CD4-positive, alpha-beta memory T cell (primary cell): ENCODE results near the gene PLCG2. TPM values are rescaled to one million over a fixed set of nuclear protein-coding genes. Genes with fewer than 3 reads are reported as not detected.
"Not testable (repeated sequence)": the region's sequence is repeated elsewhere in the genome, so short reads cannot be mapped to it uniquely, and the experiment has no call there.

Experiments used
- CTCF ChIA-PET: fragments of 350-600 bp; sonication (Branson Sonifier 250); formaldehyde crosslinking; loops from one replicate; lab custom pipeline; 2021; ENCODE audit warnings: inconsistent platforms; ENCODE audit not compliant: partially characterized antibody; lab: Charles Lee
- POLR2A ChIA-PET: fragments of 350-600 bp; sonication (Branson Sonifier 250); formaldehyde crosslinking; loops from one replicate; lab custom pipeline; 2021; ENCODE audit not compliant: partially characterized antibody; lab: Charles Lee
- DNase-seq, 5 donors: peaks; one replicate each; pipeline versions ENCODE4 v3.0.0 to v3.0.0-alpha.2; 2020 to 2022; ENCODE audit warnings: mixed read lengths in 1 of 5
- H3K27ac ChIP-seq: one replicate; pipeline ENCODE4 v1.7.0; 2013; ENCODE audit warnings: low read depth, low read length
- H3K27me3 ChIP-seq: 2 replicates; pipeline ENCODE4 v1.7.0; 2013; ENCODE audit warnings: mild to moderate bottlenecking, low read length, moderate library complexity; ENCODE audit not compliant: insufficient read depth
- H3K36me3 ChIP-seq: 2 replicates; pipeline ENCODE4 v1.7.0; 2013; ENCODE audit warnings: mild to moderate bottlenecking, low read length, moderate library complexity; ENCODE audit not compliant: insufficient read depth
- H3K4me1 ChIP-seq: 2 replicates; pipeline ENCODE4 v1.7.0; 2013; ENCODE audit warnings: mild to moderate bottlenecking, low read length, moderate library complexity; ENCODE audit not compliant: insufficient read depth
- H3K4me3 ChIP-seq, 2 donors: one replicate each; pipeline ENCODE4 v1.7.0; 2013; ENCODE audit warnings: low read length in 2 of 2, mild to moderate bottlenecking in 1 of 2
- H3K9me3 ChIP-seq, 2 donors: one replicate each; pipeline ENCODE4 v1.7.0; 2013; ENCODE audit warnings: low read length in 2 of 2, control low read depth in 1 of 2; ENCODE audit not compliant: control insufficient read depth in 1 of 2
- H3K27ac Mint-ChIP-seq, 7 donors: one replicate each; pipeline ENCODE4 v1.8.0; 2020 to 2021; ENCODE audit warnings: mixed read lengths in 7 of 7, mild to moderate bottlenecking in 6 of 7, inconsistent platforms in 3 of 7, moderate library complexity in 3 of 7
- H3K27me3 Mint-ChIP-seq, 2 donors: one replicate each; pipeline ENCODE4 v1.8.0; 2020 to 2021; ENCODE audit warnings: mixed read lengths in 2 of 2
- H3K36me3 Mint-ChIP-seq, 2 donors: one replicate each; pipeline ENCODE4 v1.8.0; 2020 to 2021; ENCODE audit warnings: mixed read lengths in 2 of 2, inconsistent platforms in 1 of 2, mild to moderate bottlenecking in 1 of 2
- H3K4me1 Mint-ChIP-seq, 4 donors: one replicate each; pipeline ENCODE4 v1.8.0; 2020 to 2021; ENCODE audit warnings: mixed read lengths in 4 of 4, mild to moderate bottlenecking in 1 of 4
- H3K4me3 Mint-ChIP-seq, 8 donors: one replicate each; pipeline ENCODE4 v1.8.0; 2020 to 2021; ENCODE audit warnings: mixed read lengths in 8 of 8, mild to moderate bottlenecking in 7 of 8, moderate library complexity in 6 of 8, inconsistent platforms in 3 of 8
- H3K9me3 Mint-ChIP-seq, 8 donors: one replicate each; pipeline ENCODE4 v1.8.0; 2020 to 2021; ENCODE audit warnings: mixed read lengths in 8 of 8, mild to moderate bottlenecking in 5 of 8, inconsistent platforms in 3 of 8, moderate library complexity in 1 of 8
- intact Hi-C: fragments of 100-400 bp; cut with micrococcal nuclease; formaldehyde crosslinking; loops from one replicate; pipeline ENCODE4 v1.15.1; 2023
- polyA plus RNA-seq, 2 donors: library from polyadenylated mRNA; unstranded; fragments of 300-500 nt; fragmentation: Illumina TruSeq; gene quantifications; one replicate each; pipeline ENCODE4 v1.2.3, GENCODE V29; 2021
- total RNA-seq, 2 experiments: library from RNA; stranded (reverse); gene quantifications; one replicate each; pipeline ENCODE4 v1.2.3, GENCODE V29; 2021

Gene PLCG2
- total and polyA plus RNA-seq, 4 experiments from 2014 or later = 0.63 to 2.4 (median 2.1) TPM

DNA sequence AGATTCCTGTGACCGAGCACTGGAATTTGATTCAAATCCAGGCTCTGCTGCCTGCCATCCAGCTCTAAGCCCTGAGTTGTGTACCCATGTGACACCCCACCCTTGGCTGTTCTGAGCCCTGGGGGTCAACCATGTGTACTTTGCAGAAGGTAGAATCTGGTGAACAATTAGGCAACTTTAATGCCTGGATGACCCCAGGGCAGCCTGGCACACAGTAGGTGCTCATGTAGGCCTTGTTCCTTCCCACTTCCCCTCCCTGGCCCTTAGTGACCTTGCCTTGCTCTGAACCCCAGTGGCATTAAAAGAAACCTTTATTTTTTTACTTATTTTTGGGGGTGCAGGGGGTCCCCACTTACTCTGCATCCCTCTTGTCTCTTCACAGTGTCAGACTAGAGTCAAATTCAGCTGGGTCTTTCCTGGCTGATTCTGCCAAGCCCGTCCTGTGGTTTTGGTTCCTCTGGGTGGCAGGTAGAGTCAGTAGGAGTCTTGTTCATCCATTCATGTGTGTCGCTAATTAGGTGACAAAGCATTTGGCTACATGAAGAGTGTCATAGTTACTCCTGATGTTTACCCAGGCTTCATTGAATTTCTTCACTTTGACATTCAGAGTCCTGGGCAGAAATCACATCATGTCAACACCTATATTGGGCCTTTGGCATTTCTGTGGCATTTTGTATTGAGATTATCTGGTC, 89.1 kb downstream of the PLCG2 start:
- ChIA-PET POLR2A (no interaction called here), CTCF (no interaction called here)
- no peaks in the 10 kb centered on the region for H3K27me3 ChIP-seq
- Mint-ChIP-seq H3K9me3 (no peaks in the 10 kb centered on the region), H3K36me3 (no peaks in the 10 kb centered on the region), H3K27me3 (no peaks in the 10 kb centered on the region), H3K27ac (no peak overlapping the region), H3K4me3 (no peak overlapping the region), H3K4me1 (peaks cover 7 to 13% (median 9%) of the 10 kb centered on the region in 4 donors)
- H3K9me3 ChIP-seq = no peaks in the 10 kb centered on the region
- H3K27ac ChIP-seq = no peak overlapping the region
- H3K4me3 ChIP-seq = no peak overlapping the region
- intact Hi-C loops = no loop called here
- no peaks in the 10 kb centered on the region for H3K36me3 ChIP-seq
- H3K4me1 ChIP-seq = no peaks in the 10 kb centered on the region
- DNase-seq = no peak

DNA sequence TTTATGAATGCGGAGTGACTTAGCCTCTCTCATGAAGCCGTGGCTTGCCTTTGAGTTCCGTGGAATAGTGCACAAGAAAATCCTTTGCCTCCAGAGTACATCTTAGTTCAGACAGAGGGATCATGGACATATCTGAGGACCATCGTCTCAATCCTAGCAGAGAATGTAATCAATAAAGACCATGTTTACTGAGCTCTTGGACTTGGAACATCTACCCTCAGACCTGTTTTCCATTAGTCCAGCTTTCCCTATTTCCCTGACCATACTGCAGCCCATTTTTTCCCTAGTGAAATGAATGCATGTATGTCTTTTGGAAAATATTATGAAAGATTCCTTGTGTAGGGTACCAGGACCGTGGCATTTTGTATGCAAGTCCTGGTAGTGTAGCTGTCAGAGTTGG, 90.2 kb downstream of the PLCG2 start:
- no peaks in the 10 kb centered on the region for H3K36me3 ChIP-seq
- H3K4me1 Mint-ChIP-seq = peaks cover 11 to 19% (median 15%) of the 10 kb centered on the region in 4 donors
- H3K4me1 ChIP-seq = peaks cover 4% of the 10 kb centered on the region
- ChIA-PET CTCF (no interaction called here), POLR2A (no interaction called here)
- H3K27ac Mint-ChIP-seq = no peak overlapping the region
- no peak overlapping the region for H3K27ac ChIP-seq
- H3K27me3 ChIP-seq = no peaks in the 10 kb centered on the region
- no peak overlapping the region for H3K4me3 Mint-ChIP-seq
- intact Hi-C loops = no loop called here
- H3K27me3 Mint-ChIP-seq = no peaks in the 10 kb centered on the region
- no peak overlapping the region for H3K4me3 ChIP-seq
- H3K36me3 Mint-ChIP-seq = no peaks in the 10 kb centered on the region
- DNase-seq = no peak
- H3K9me3 ChIP-seq = no peaks in the 10 kb centered on the region
- no peaks in the 10 kb centered on the region for H3K9me3 Mint-ChIP-seq

DNA sequence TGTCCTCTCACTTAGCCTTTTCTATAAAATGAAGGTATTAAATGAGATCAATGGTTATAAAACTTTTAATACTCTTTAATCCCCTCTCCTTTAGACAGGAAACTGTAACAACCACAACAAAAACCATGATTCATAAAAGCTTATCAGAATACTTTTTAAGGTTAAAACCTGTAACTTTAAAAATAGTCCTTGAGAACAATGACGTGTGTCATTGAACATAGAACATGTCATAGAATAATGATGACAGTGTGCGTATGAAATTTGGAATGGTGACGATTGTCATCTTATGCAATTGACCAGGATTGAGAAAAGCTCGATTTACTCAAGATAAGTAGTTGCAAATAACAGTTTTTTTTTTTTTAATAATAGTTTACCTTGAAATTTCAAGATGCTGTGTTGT, 94.1 kb downstream of the PLCG2 start:
- H3K9me3 Mint-ChIP-seq = no peaks in the 10 kb centered on the region
- no peak overlapping the region for H3K4me3 Mint-ChIP-seq
- intact Hi-C loops = no loop called here
- H3K36me3 Mint-ChIP-seq = no peaks in the 10 kb centered on the region
- CTCF ChIA-PET = interaction anchor here (0.6 to 6.2 kb wide), 6 partner anchors 9 to 1388 kb away, joined by 3 to 66 read pairs (median 10); no protein-coding TSS in a partner anchor
- POLR2A ChIA-PET = no interaction called here
- Histone ChIP-seq H3K36me3 (no peaks in the 10 kb centered on the region), H3K4me1 (peaks cover 6% of the 10 kb centered on the region), H3K9me3 (no peaks in the 10 kb centered on the region), H3K27me3 (no peaks in the 10 kb centered on the region), H3K4me3 (no peak overlapping the region), H3K27ac (no peak overlapping the region)
- H3K27me3 Mint-ChIP-seq = no peaks in the 10 kb centered on the region
- peaks cover 11 to 19% (median 15%) of the 10 kb centered on the region in 4 donors for H3K4me1 Mint-ChIP-seq
- no peak for DNase-seq
- H3K27ac Mint-ChIP-seq = no peak overlapping the region

DNA sequence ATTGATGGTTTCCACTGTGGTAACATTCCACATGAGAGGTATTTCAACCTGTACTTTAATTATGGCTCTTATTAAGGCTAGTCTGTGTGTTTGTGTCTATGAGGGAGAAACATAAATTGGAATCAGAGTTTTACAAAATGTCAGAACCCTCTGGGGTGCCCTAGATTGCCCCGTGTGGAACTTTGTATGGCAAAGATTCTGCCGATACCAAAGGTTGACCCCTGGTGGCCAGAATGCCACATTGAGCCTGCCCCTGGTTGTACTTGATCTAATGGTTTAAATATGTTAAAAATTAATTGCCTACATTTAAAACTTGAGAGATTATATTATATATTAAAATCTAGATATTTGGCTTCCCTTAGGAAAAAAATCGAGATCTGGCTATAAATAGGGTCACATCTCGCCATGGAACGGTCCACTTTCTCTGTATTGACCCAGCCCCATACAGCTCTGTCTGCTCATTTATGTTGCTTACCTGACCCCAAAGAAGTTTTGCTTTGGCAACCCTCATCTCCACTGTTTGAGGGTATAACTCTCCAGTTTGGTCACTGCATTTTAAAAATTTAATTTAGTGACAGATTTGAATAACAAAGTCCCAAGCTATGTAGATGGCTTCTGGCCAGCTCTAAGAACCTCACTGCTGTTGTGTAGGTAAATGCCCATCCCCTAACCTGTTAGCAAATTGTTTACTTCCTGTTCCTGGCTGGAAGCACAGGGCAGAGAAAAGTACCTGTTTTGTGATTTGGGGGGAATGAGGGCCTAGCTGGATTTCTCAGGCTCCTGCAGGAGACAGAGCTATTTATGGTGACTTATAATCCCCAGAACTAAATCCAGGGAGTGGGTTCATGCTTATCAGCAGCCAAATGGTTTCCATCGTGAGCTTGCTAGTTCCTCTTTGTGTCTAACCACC, 95.0 kb downstream of the PLCG2 start:
- Mint-ChIP-seq H3K9me3 (no peaks in the 10 kb centered on the region), H3K27ac (peak overlapping the region in 1 of 7 donors; percentile 36), H3K4me1 (peaks cover 11 to 19% (median 15%) of the 10 kb centered on the region in 4 donors), H3K27me3 (no peaks in the 10 kb centered on the region), H3K36me3 (no peaks in the 10 kb centered on the region), H3K4me3 (no peak overlapping the region)
- intact Hi-C loops = no loop called here
- ChIA-PET CTCF (interaction anchor here (0.6 to 6.2 kb wide), 8 partner anchors 9 to 1387 kb away, joined by 3 to 66 read pairs (median 3); no protein-coding TSS in a partner anchor), POLR2A (no interaction called here)
- Histone ChIP-seq H3K27me3 (no peaks in the 10 kb centered on the region), H3K36me3 (no peaks in the 10 kb centered on the region), H3K4me3 (no peak overlapping the region), H3K27ac (no peak overlapping the region), H3K9me3 (no peaks in the 10 kb centered on the region), H3K4me1 (peaks cover 6% of the 10 kb centered on the region)
- peak in 3 of 5 donors; percentile 16 to 37 (median 23) for DNase-seq

DNA sequence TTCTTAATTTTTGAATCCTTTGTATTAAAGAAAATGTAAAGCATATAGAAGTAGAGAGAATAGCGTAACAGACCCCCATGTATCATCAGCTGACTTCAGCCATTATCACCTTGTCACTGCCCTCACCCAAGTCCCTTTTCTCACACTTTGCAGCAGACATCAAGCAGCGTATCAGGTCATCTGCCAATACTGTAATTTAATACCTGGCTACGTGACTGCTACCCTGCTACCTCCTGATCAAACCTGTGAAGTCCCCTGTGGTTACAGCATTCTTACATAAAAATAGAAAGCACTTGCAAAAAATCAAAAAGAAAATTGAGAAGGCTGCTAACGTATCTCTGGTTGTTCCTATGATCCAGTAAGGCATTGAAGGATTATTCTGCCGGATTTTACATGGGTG, 96.4 kb downstream of the PLCG2 start:
- Histone ChIP-seq H3K9me3 (no peaks in the 10 kb centered on the region), H3K27me3 (no peaks in the 10 kb centered on the region), H3K4me3 (no peak overlapping the region), H3K4me1 (peaks cover 6% of the 10 kb centered on the region), H3K36me3 (no peaks in the 10 kb centered on the region), H3K27ac (no peak overlapping the region)
- Mint-ChIP-seq H3K9me3 (no peaks in the 10 kb centered on the region), H3K4me3 (no peak overlapping the region), H3K27me3 (no peaks in the 10 kb centered on the region), H3K36me3 (no peaks in the 10 kb centered on the region), H3K27ac (no peak overlapping the region), H3K4me1 (peaks cover 11 to 19% (median 15%) of the 10 kb centered on the region in 4 donors)
- ChIA-PET POLR2A (no interaction called here), CTCF (interaction anchor here (1.1 to 6.2 kb wide), 4 partner anchors 9 to 510 kb away, joined by 3 to 66 read pairs (median 16); no protein-coding TSS in a partner anchor)
- no peak for DNase-seq
- intact Hi-C loops = no loop called here

DNA sequence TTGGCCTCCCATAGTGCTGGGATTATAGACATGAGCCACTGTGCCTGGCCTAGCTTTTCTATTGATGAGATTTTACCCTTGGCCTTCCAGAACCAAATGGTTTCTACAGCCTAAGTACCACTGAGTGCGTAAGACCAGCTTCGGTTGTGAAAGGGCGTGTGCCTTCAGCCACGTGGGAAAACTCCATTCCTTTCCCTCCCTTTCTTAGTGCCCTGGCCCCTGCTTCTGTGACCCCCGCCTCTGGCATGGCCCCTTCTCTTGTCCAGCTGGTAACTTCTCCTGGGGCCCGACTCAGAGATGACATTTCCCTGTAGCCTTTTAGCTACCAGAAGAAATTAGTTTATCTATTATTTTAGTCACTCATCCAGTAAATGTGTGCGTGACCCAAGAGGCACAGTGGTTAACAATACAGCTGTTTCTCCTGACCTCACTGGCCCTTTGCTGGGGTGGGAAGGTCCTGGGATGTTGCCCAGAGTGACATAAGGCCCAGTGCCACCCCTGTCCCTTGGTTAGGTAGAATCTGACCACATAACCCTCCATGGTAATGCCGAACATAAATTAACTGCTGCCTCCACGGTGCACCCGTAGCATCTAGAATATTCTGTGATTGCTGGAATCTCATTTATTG, 97.3 kb downstream of the PLCG2 start:
- Mint-ChIP-seq H3K4me1 (peaks cover 11 to 19% (median 15%) of the 10 kb centered on the region in 4 donors), H3K9me3 (no peaks in the 10 kb centered on the region), H3K27me3 (no peaks in the 10 kb centered on the region), H3K4me3 (no peak overlapping the region), H3K27ac (no peak overlapping the region), H3K36me3 (no peaks in the 10 kb centered on the region)
- H3K4me3 ChIP-seq = no peak overlapping the region
- no peak for DNase-seq
- no peaks in the 10 kb centered on the region for H3K27me3 ChIP-seq
- ChIA-PET POLR2A (no interaction called here), CTCF (interaction anchor here (1.3 to 6.2 kb wide), 3 partner anchors 8 to 511 kb away, joined by 3 to 66 read pairs (median 30); no protein-coding TSS in a partner anchor)
- H3K4me1 ChIP-seq = peaks cover 6% of the 10 kb centered on the region
- no peaks in the 10 kb centered on the region for H3K9me3 ChIP-seq
- no peak overlapping the region for H3K27ac ChIP-seq
- intact Hi-C loops = no loop called here
- no peaks in the 10 kb centered on the region for H3K36me3 ChIP-seq

DNA sequence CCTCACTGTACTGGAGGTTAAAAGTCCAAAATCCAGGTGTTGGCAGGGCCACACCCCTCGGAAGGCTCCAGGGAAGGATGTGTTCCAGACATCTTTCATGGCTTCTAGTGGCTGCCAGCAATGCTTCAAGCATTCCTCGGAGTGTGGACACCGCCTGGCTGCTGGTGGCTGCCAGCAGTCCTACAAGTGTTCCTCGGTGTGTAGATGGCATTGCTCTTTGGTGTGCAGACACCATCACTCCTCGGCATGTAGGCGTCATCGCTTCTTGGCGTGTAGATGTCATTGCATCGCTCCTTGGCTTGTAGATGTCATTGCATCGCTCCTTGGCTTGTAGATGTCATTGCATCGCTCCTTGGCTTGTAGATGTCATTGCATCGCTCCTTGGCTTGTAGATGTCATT, 98.4 kb downstream of the PLCG2 start:
- H3K9me3 ChIP-seq, POLR2A ChIA-PET, H3K4me3 Mint-ChIP-seq, H3K27ac Mint-ChIP-seq, H3K4me1 ChIP-seq, intact Hi-C loops, H3K27ac ChIP-seq, H3K4me3 ChIP-seq, H3K9me3 Mint-ChIP-seq, H3K36me3 ChIP-seq, H3K27me3 ChIP-seq, H3K36me3 Mint-ChIP-seq, DNase-seq, H3K27me3 Mint-ChIP-seq: not testable (repeated sequence)
- peaks cover 9 to 15% (median 11%) of the 10 kb centered on the region in 4 donors for H3K4me1 Mint-ChIP-seq
- CTCF ChIA-PET = interaction anchor here (6.2 kb wide), 1 partner anchor 12 kb away, joined by 66 read pairs; no protein-coding TSS in a partner anchor
